H1 (cell line): ENCODE results near the gene SLC22A31. TPM values are rescaled to one million over a fixed set of nuclear protein-coding genes. Genes with fewer than 3 reads are reported as not detected.

Experiments used
- CTCF ChIA-PET: fragments of 300-600 bp; sonication (Branson Sonifier 250); formaldehyde crosslinking; loops from one replicate; lab custom pipeline; 2021; ENCODE audit not compliant: partially characterized antibody; lab: Charles Lee
- POLR2A ChIA-PET: fragments of 300-600 bp; sonication (Branson Sonifier 250); formaldehyde crosslinking; loops from one replicate; lab custom pipeline; 2021; ENCODE audit warnings: inconsistent platforms; ENCODE audit not compliant: partially characterized antibody; lab: Charles Lee
- DNase-seq, 2 experiments: peaks; one replicate each; pipeline versions ENCODE4 v3.0.0 to v3.0.0-alpha.2; 2010 to 2022; ENCODE audit warnings: low spot score in 2 of 2, low read depth in 1 of 2, mixed read lengths in 1 of 2
- FAIRE-seq: peaks from 2 replicates; lab custom pipeline; 2011; peaks lifted over from hg19 to GRCh38; lab: Jason Lieb, UNC
- H2AFZ ChIP-seq: 2 replicates; pipeline ENCODE4 v1.8.1; 2012; ENCODE audit warnings: low read length, inconsistent platforms
- H2AK5ac ChIP-seq: 2 replicates; pipeline ENCODE4 v1.6.1; 2013; ENCODE audit warnings: low read depth, low read length
- H2BK120ac ChIP-seq: replicated peaks from 2 replicates; pipeline ENCODE3; 2013; ENCODE audit warnings: low read depth, low read length, inconsistent platforms
- H2BK12ac ChIP-seq: 2 replicates; pipeline ENCODE4 v1.6.1; 2013; ENCODE audit warnings: low read depth, low read length
- H2BK15ac ChIP-seq: 2 replicates; pipeline ENCODE4 v1.6.1; 2013; ENCODE audit warnings: low read length
- H2BK20ac ChIP-seq: 2 replicates; pipeline ENCODE4 v1.6.1; 2013; ENCODE audit warnings: low read length
- H2BK5ac ChIP-seq: 2 replicates; pipeline ENCODE4 v1.6.1; 2013; ENCODE audit warnings: low read depth, low read length
- H3K14ac ChIP-seq: 2 replicates; pipeline ENCODE4 v1.6.1; 2013; ENCODE audit warnings: inconsistent platforms; ENCODE audit not compliant: insufficient read length
- H3K18ac ChIP-seq: 2 replicates; pipeline ENCODE4 v1.6.1; 2013; ENCODE audit warnings: low read length; ENCODE audit errors: extremely low read depth
- H3K23ac ChIP-seq: 2 replicates; pipeline ENCODE4 v1.6.1; 2013; ENCODE audit warnings: inconsistent platforms; ENCODE audit not compliant: insufficient read length
- H3K23me2 ChIP-seq: 2 replicates; pipeline ENCODE4 v1.6.1; 2013; ENCODE audit warnings: low read depth, low read length
- H3K27ac ChIP-seq: 2 replicates; pipeline ENCODE4 v1.6.1; 2011; ENCODE audit warnings: low read depth, low read length, inconsistent platforms
- H3K27me3 ChIP-seq, 4 experiments: replicated peaks in 1 of 4; 1 replicate in 1 of 4; 2 replicates in 3 of 4; pipeline versions ENCODE4 v1.6.1 to v1.8.1; 2011 to 2013; ENCODE audit warnings: low read length in 3 of 4, mild to moderate bottlenecking in 3 of 4, inconsistent platforms in 2 of 4, mixed read lengths in 2 of 4, moderate library complexity in 1 of 4; ENCODE audit not compliant: control insufficient read depth in 3 of 4, insufficient read depth in 3 of 4; ENCODE audit errors: extremely low read depth in 1 of 4
- H3K36me3 ChIP-seq, 4 experiments: 2 replicates each; pipeline versions ENCODE4 v1.6.1 to v1.8.1; 2011 to 2013; ENCODE audit warnings: mild to moderate bottlenecking in 4 of 4, low read length in 3 of 4, moderate library complexity in 2 of 4, control low read depth in 1 of 4, inconsistent platforms in 1 of 4; ENCODE audit not compliant: insufficient read depth in 4 of 4, control insufficient read depth in 2 of 4
- H3K4ac ChIP-seq: replicated peaks from 2 replicates; pipeline ENCODE3; 2013; ENCODE audit warnings: low read length, low read depth, mixed read lengths, inconsistent platforms; ENCODE audit not compliant: insufficient read length
- H3K4me1 ChIP-seq, 4 experiments: replicated peaks in 1 of 4; 1 replicate in 1 of 4; 2 replicates in 3 of 4; pipeline versions ENCODE4 v1.6.1 to v1.8.1; 2011 to 2013; ENCODE audit warnings: low read length in 3 of 4, inconsistent platforms in 2 of 4, mixed read lengths in 1 of 4; ENCODE audit not compliant: insufficient read depth in 4 of 4, control insufficient read depth in 3 of 4
- H3K4me2 ChIP-seq, 2 experiments: 2 replicates each; pipeline versions ENCODE4 v1.6.1 to v1.8.1; 2011 to 2013; ENCODE audit warnings: low read depth in 2 of 2, low read length in 2 of 2, control low read depth in 1 of 2, inconsistent platforms in 1 of 2, mild to moderate bottlenecking in 1 of 2; ENCODE audit not compliant: insufficient read depth in 1 of 2
- H3K4me3 ChIP-seq, 4 experiments: fragments of 200-600, 300-600 bp in 1 of 4; sonication (generic), shearing (Covaris generic), sonication (Bioruptor Twin) in 1 of 4; 2 replicates each; pipeline versions ENCODE4 v1.5.1 to v1.8.1; 2011 to 2016; ENCODE audit warnings: low read length in 4 of 4, low read depth in 3 of 4, control low read depth in 2 of 4, inconsistent platforms in 2 of 4, mild to moderate bottlenecking in 2 of 4, mixed read lengths in 1 of 4, moderate library complexity in 1 of 4; ENCODE audit not compliant: insufficient read depth in 2 of 4; ENCODE audit errors: extremely low read depth in 1 of 4
- H3K56ac ChIP-seq: replicated peaks from 2 replicates; pipeline ENCODE3; 2013; ENCODE audit warnings: low read depth, mild to moderate bottlenecking, mixed read lengths, low read length, inconsistent platforms; ENCODE audit not compliant: insufficient read length
- H3K79me1 ChIP-seq: 2 replicates; pipeline ENCODE4 v1.6.1; 2013; ENCODE audit warnings: low read depth, low read length, control low read depth
- H3K79me2 ChIP-seq, 2 experiments: 2 replicates each; pipeline versions ENCODE4 v1.6.1 to v1.8.1; 2012 to 2013; ENCODE audit warnings: low read length in 2 of 2, mild to moderate bottlenecking in 2 of 2, inconsistent platforms in 1 of 2; ENCODE audit not compliant: insufficient read depth in 2 of 2, control insufficient read depth in 1 of 2
- H3K9ac ChIP-seq, 4 experiments: replicated peaks in 1 of 4; 1 replicate in 1 of 4; 2 replicates in 3 of 4; pipeline versions ENCODE4 v1.6.1 to v1.8.1; 2011 to 2013; ENCODE audit warnings: low read depth in 3 of 4, low read length in 3 of 4, control low read depth in 2 of 4, mild to moderate bottlenecking in 2 of 4, moderate library complexity in 2 of 4, inconsistent platforms in 1 of 4; ENCODE audit errors: extremely low read depth in 1 of 4
- H3K9me3 ChIP-seq, 2 experiments: 2 replicates each; pipeline versions ENCODE4 v1.6.1 to v1.8.1; 2012 to 2013; ENCODE audit warnings: mild to moderate bottlenecking in 2 of 2, moderate library complexity in 2 of 2, control low read depth in 1 of 2, inconsistent platforms in 1 of 2, low read depth in 1 of 2, low read length in 1 of 2, mixed read lengths in 1 of 2; ENCODE audit not compliant: insufficient read depth in 2 of 2
- H4K20me1 ChIP-seq, 2 experiments: replicated peaks in 1 of 2; 2 replicates each; pipeline versions ENCODE3 to v1.8.1; 2011 to 2013; ENCODE audit warnings: inconsistent platforms in 2 of 2, low read length in 2 of 2, mild to moderate bottlenecking in 1 of 2; ENCODE audit not compliant: insufficient read depth in 2 of 2, control insufficient read depth in 1 of 2
- H4K5ac ChIP-seq: 2 replicates; pipeline ENCODE4 v1.6.1; 2013; ENCODE audit warnings: low read length, low read depth, mixed read lengths, inconsistent platforms; ENCODE audit not compliant: insufficient read length
- H4K8ac ChIP-seq: 2 replicates; pipeline ENCODE4 v1.8.0; 2013; ENCODE audit warnings: mild to moderate bottlenecking, moderate library complexity, low read length, inconsistent platforms; ENCODE audit not compliant: insufficient read depth; ENCODE audit errors: extremely low read depth
- H4K91ac ChIP-seq: replicated peaks from 2 replicates; pipeline ENCODE3; 2013; ENCODE audit warnings: low read length, mixed read lengths, inconsistent platforms; ENCODE audit not compliant: insufficient read length
- BCL11A ChIP-seq, 2 experiments: IDR thresholded peaks; one replicate each; pipeline ENCODE4 v1.6.1; 2011; ENCODE audit warnings: low read depth in 2 of 2, low read length in 2 of 2, mild to moderate bottlenecking in 2 of 2
- BRCA1 ChIP-seq: IDR thresholded peaks from 2 replicates; pipeline ENCODE4 v1.6.1; 2012; ENCODE audit warnings: low read depth, low read length, improper control_type of control experiment
- CHD2 ChIP-seq: IDR thresholded peaks from 2 replicates; pipeline ENCODE4 v1.6.1; 2012; ENCODE audit warnings: low read length, improper control_type of control experiment
- EZH2 ChIP-seq: fragments of 200-600 bp; sonication (generic); IDR thresholded peaks from 2 replicates; pipeline ENCODE4 v1.7.1; 2012; ENCODE audit warnings: low read depth, mild to moderate bottlenecking, moderate library complexity, low read length, inconsistent platforms; ENCODE audit not compliant: severe bottlenecking
- GTF2F1 ChIP-seq: IDR thresholded peaks from 2 replicates; pipeline ENCODE4 v1.6.1; 2012; ENCODE audit warnings: low read depth, low read length, improper control_type of control experiment, borderline replicate concordance
- HDAC2 ChIP-seq, 2 experiments: fragments of 300-600 bp in 1 of 2; sonication (generic) in 1 of 2; IDR thresholded peaks; 2 replicates each; pipeline ENCODE4 v1.6.1; 2011 to 2012; ENCODE audit warnings: low read depth in 2 of 2, low read length in 2 of 2, mild to moderate bottlenecking in 2 of 2, moderate library complexity in 2 of 2, borderline replicate concordance in 1 of 2, inconsistent platforms in 1 of 2
- JUND ChIP-seq: IDR thresholded peaks from 2 replicates; pipeline ENCODE4 v1.6.1; 2011; ENCODE audit warnings: mild to moderate bottlenecking, improper control_type of control experiment, low read length
- KDM1A ChIP-seq: fragments of 200-600, 300-600 bp; sonication (generic); IDR thresholded peaks from 2 replicates; pipeline ENCODE4 v1.7.1; 2016; ENCODE audit warnings: mild to moderate bottlenecking, low read length, borderline replicate concordance
- KDM4A ChIP-seq: IDR thresholded peaks from one replicate; pipeline ENCODE4 v1.7.1; 2012; ENCODE audit warnings: low read depth, mild to moderate bottlenecking, moderate library complexity, low read length, inconsistent platforms; ENCODE audit not compliant: severe bottlenecking
- RNF2 ChIP-seq: fragments of 200-900, 300-1000 bp; sonication (generic); IDR thresholded peaks from 2 replicates; pipeline ENCODE4 v1.7.1; 2016; ENCODE audit warnings: borderline replicate concordance, low read depth, mild to moderate bottlenecking, antibody characterized with exemption, low read length; ENCODE audit not compliant: poor library complexity, severe bottlenecking; ENCODE audit errors: missing control alignments
- SIRT6 ChIP-seq: IDR thresholded peaks from one replicate; pipeline ENCODE4 v1.7.1; 2012; ENCODE audit warnings: low read length, inconsistent platforms
- YY1 ChIP-seq: IDR thresholded peaks from 2 replicates; pipeline ENCODE4 v1.6.1; 2011; ENCODE audit warnings: low read depth, mild to moderate bottlenecking, low read length
- ZNF274 ChIP-seq: IDR thresholded peaks from 2 replicates; pipeline ENCODE4 v1.7.0; 2012; ENCODE audit warnings: low read length, borderline replicate concordance; ENCODE audit errors: extremely low read depth
- WGBS, 2 experiments: shearing (Covaris generic) in 1 of 2; methylation state at CpG; one replicate each; pipeline versions ENCODE4 v1.1.6 to v1.1.7; 2013 to 2015; ENCODE audit warnings: low lambda C conversion rate in 2 of 2, mixed read lengths in 2 of 2, inconsistent platforms in 1 of 2, low coverage in 1 of 2, missing lambda C conversion rate in 1 of 2; ENCODE audit not compliant: insufficient replicate concordance in 2 of 2, insufficient coverage in 1 of 2, insufficient read length in 1 of 2; ENCODE audit errors: extremely low coverage in 1 of 2, missing lambda C conversion rate in 1 of 2; 5-methylcytosine and 5-hydroxymethylcytosine counted together
- polyA plus RNA-seq, 7 experiments: library from polyadenylated mRNA; depleted of rRNA in 3 of 7; stranded (reverse) in 5 of 7; unstranded in 2 of 7; fragments of >200 nt in 5 of 7; fragments of 200-250 nt in 2 of 7; gene quantifications; 1 replicate in 5 of 7; 2 replicates in 1 of 7; 4 replicates in 1 of 7; pipeline versions ENCODE4 v1.2.1 to v1.2.3, GENCODE V29; 2011 to 2013; ENCODE audit warnings: missing spikeins in 2 of 7, mixed read lengths in 2 of 7
- total RNA-seq: library from RNA; stranded (reverse); fragmentation: NEBNext Ultra II Directional; extraction: Animal tissue kit (Norgen Biotek cat#: 25700); gene quantifications from 2 replicates; pipeline ENCODE4 v1.2.1, GENCODE V29; 2021

The SLC22A31 gene
- total and polyA plus RNA-seq, 2 of the 8 experiments (the other 6 are each of a cell fraction or from before 2014, with no cell fraction given), result 7.7 to 10.6 TPM

DNA sequence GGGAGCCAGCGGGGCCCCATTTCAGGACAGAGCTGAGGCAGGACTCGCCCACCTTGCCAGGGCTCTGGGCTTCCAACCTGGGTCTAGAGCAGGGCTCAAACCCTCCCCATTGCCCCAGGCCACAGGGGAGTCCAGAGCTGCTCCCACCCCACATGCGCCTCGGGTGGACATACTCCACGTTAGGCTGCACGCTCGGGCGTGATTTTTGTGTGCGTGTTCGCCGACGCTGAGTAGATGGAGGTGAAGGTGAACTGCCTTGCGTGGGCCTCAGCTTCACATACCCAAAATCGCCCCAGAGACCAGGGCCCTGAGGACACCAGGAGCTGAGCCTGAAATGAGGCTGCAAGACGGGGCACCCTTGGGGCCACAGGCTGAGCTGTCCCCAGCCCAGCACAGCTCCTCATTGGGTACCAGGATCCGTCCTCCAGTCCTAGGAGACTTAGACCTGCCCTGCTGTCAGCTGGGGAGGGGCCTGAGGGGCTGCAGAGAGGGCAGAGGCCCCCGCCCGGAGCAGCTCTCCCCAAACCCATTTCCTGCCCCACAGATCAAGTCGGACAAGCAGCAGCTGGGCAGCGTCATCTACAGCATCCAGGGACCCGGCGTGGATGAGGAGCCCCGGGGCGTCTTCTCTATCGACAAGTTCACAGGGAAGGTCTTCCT is 20.6 kb downstream of the SLC22A31 start:
- no peak overlapping the region for H2BK12ac ChIP-seq
- ChIA-PET CTCF (interaction anchor here (0.7 to 3.0 kb wide), 6 partner anchors 9 to 417 kb away, joined by 3 to 11 read pairs (median 3); no protein-coding TSS in a partner anchor), POLR2A (interaction anchor here (0.9 kb wide), 2 partner anchors 20 to 370 kb away, joined by 3 read pairs; partner anchors contain the start of gene SLC22A31)
- 88% methylated on average over 16 of the region's 25 CpGs; no CpG with 5 or more reads in 1 of the 2 experiments for WGBS, 2 experiments
- FAIRE-seq (no peak), DNase-seq (peak in 1 of 2 experiments; percentile 41)
- no peak overlapping the region for H3K27ac ChIP-seq
- no peak overlapping the region for H3K4ac ChIP-seq
- no peak overlapping the region for H3K14ac ChIP-seq
- H4K20me1 ChIP-seq, result peaks cover 0 to 1% of the 10 kb centered on the region in 2 experiments
- no peak overlapping the region for H2BK15ac ChIP-seq
- H2AK5ac ChIP-seq, result no peak overlapping the region
- no peak overlapping the region for H4K91ac ChIP-seq
- no peak overlapping the region for H3K56ac ChIP-seq
- H3K18ac ChIP-seq, result no peak overlapping the region
- no peak overlapping the region for H3K4me2 ChIP-seq
- no peak overlapping the region for H2BK120ac ChIP-seq
- no peaks in the 10 kb centered on the region for H3K23me2 ChIP-seq
- no peaks in the 10 kb centered on the region for H3K9me3 ChIP-seq
- no peak overlapping the region for H3K9ac ChIP-seq
- H2BK5ac ChIP-seq, result no peak overlapping the region
- H3K79me2 ChIP-seq, result no peaks in the 10 kb centered on the region
- no peaks in the 10 kb centered on the region for H3K4me1 ChIP-seq
- H3K36me3 ChIP-seq, result no peaks in the 10 kb centered on the region
- no peak overlapping the region for H2BK20ac ChIP-seq
- H2AFZ ChIP-seq, result no peak overlapping the region
- H4K5ac ChIP-seq, result no peak overlapping the region
- no peak overlapping the region for H3K23ac ChIP-seq
- no peaks in the 10 kb centered on the region; a peak in 2 of 7 replicates for H3K27me3 ChIP-seq
- no peak overlapping the region for H3K4me3 ChIP-seq
- no peaks in the 10 kb centered on the region for H3K79me1 ChIP-seq
- no peak overlapping the region; the same call in 1 of the 2 replicates for H4K8ac ChIP-seq
- TF ChIP-seq RNF2 (no peak), CHD2 (no peak), EZH2 (no peak), JUND (no peak), HDAC2 (IDR thresholded peaks at IDR 0.05; ENCODE audit: borderline replicate concordance in 1 of 2, low read depth in 2 of 2, low read length in 2 of 2) (no peak), SIRT6 (no peak), GTF2F1 (no peak), KDM1A (no peak), KDM4A (no peak), ZNF274 (no peak), YY1 (no peak), BRCA1 (no peak), BCL11A (IDR thresholded peaks at IDR 0.05; ENCODE audit: low read depth in 2 of 2, low read length in 2 of 2) (no peak)
